Measurements from ENCODE around the gene MEIKIN.
"Not testable (repeated sequence)": the region's sequence is repeated elsewhere in the genome, so short reads cannot be mapped to it uniquely, and the experiment has no call there.

MEIKIN gene

GRCh38 chr5:131899686-131900085 lies 45.8 kb downstream of the MEIKIN start:
- no peak for DNase-seq

- DNase-seq = no peak
These were observed 61.5 kb downstream of the MEIKIN start for GRCh38 chr5:131883984-131884383.

- DNase-seq = no peak
These were observed 65.8 kb downstream of the MEIKIN start for GRCh38 chr5:131879705-131880104.

GRCh38 chr5:131877873-131878272 lies 67.6 kb downstream of the MEIKIN start:
- DNase-seq = no peak

GRCh38 chr5:131871251-131871650 lies 74.2 kb downstream of the MEIKIN start:
- DNase-seq = not testable (repeated sequence)

GRCh38 chr5:131867524-131867923 lies 77.9 kb downstream of the MEIKIN start:
- no peak for DNase-seq

GRCh38 chr5:131863700-131864099 lies 81.8 kb downstream of the MEIKIN start:
- DNase-seq = no peak

GRCh38 chr5:131857388-131857787 lies 88.1 kb downstream of the MEIKIN start:
- DNase-seq = no peak

- no peak for DNase-seq
These were observed 90.0 kb downstream of the MEIKIN start for GRCh38 chr5:131855452-131855851.

- DNase-seq = no peak
These were observed 91.3 kb downstream of the MEIKIN start for GRCh38 chr5:131854134-131854533.

- DNase-seq = no peak
These were observed 96.8 kb downstream of the MEIKIN start for GRCh38 chr5:131848662-131849061.

GRCh38 chr5:131846536-131846935 lies 98.9 kb downstream of the MEIKIN start:
- no peak for DNase-seq

GRCh38 chr5:131845828-131846227 lies 99.6 kb downstream of the MEIKIN start:
- no peak for DNase-seq

GRCh38 chr5:131842971-131843370 lies 102.5 kb downstream of the MEIKIN start:
- DNase-seq = not testable (repeated sequence)

- not testable (repeated sequence) for DNase-seq
These were observed 112.8 kb downstream of the MEIKIN start for GRCh38 chr5:131832702-131833101.

- DNase-seq = no peak
These were observed 120.0 kb downstream of the MEIKIN start for GRCh38 chr5:131825404-131826013.

GRCh38 chr5:131824631-131825030 lies 120.8 kb downstream of the MEIKIN start:
- no peak for DNase-seq

GRCh38 chr5:131821221-131821620 lies 124.2 kb downstream of the MEIKIN start:
- no peak for DNase-seq

GRCh38 chr5:131818001-131818724 lies 127.3 kb downstream of the MEIKIN start:
- DNase-seq = no peak

- DNase-seq = no peak
These were observed 130.5 kb downstream of the MEIKIN start for GRCh38 chr5:131814990-131815389.

- no peak for DNase-seq
These were observed 132.9 kb downstream of the MEIKIN start for GRCh38 chr5:131812371-131813160.

GRCh38 chr5:131810510-131811249 lies 134.8 kb downstream of the MEIKIN start:
- DNase-seq = no peak
